Naive thymus-derived CD4-positive, alpha-beta T cell (primary cell): ENCODE data around the gene COMT. TPM values are rescaled to one million over a fixed set of nuclear protein-coding genes. Genes with fewer than 3 reads are reported as not detected.

Experiments
- ATAC-seq: fragments of 150-1000 bp; cut with Tn5 transposase; 2 replicates; pipeline ENCODE4 v1.10.0; 2021; ENCODE audit warnings: mild to moderate bottlenecking, moderate library complexity
- CTCF ChIA-PET: fragments of 350-600 bp; sonication (Branson Sonifier 250); formaldehyde crosslinking; loops from one replicate; lab custom pipeline; 2021; ENCODE audit warnings: antibody characterized with exemption; lab: Charles Lee
- POLR2A ChIA-PET: fragments of 350-600 bp; sonication (Branson Sonifier 250); formaldehyde crosslinking; loops from one replicate; lab custom pipeline; 2021; ENCODE audit warnings: antibody characterized with exemption, inconsistent platforms; lab: Charles Lee
- DNase-seq, 9 donors: peaks; one replicate each; pipeline versions ENCODE4 v3.0.0 to v3.0.0-alpha.2; 2020 to 2022; ENCODE audit warnings: mixed read lengths in 1 of 9
- H3K27ac ChIP-seq: one replicate; pipeline ENCODE4 v1.7.0; 2013; ENCODE audit warnings: mild to moderate bottlenecking, low read depth, low read length, moderate library complexity
- H3K27me3 ChIP-seq, 2 donors: one replicate each; pipeline ENCODE4 v1.7.0; 2013; ENCODE audit warnings: low read length in 2 of 2, mild to moderate bottlenecking in 2 of 2, moderate library complexity in 2 of 2; ENCODE audit not compliant: control insufficient read depth in 2 of 2, insufficient read depth in 2 of 2
- H3K36me3 ChIP-seq, 3 experiments: 1 replicate in 2 of 3; 2 replicates in 1 of 3; pipeline ENCODE4 v1.7.0; 2013; ENCODE audit warnings: low read length in 3 of 3, mild to moderate bottlenecking in 3 of 3, moderate library complexity in 1 of 3; ENCODE audit not compliant: insufficient read depth in 3 of 3, control insufficient read depth in 2 of 3
- H3K4me1 ChIP-seq, 2 donors: one replicate each; pipeline ENCODE4 v1.7.0; 2013; ENCODE audit warnings: low read length in 2 of 2, mild to moderate bottlenecking in 2 of 2, moderate library complexity in 1 of 2; ENCODE audit not compliant: control insufficient read depth in 2 of 2, insufficient read depth in 2 of 2
- H3K4me3 ChIP-seq: 2 replicates; pipeline ENCODE4 v1.7.0; 2013; ENCODE audit warnings: mild to moderate bottlenecking, low read length
- H3K9me3 ChIP-seq, 3 experiments: 1 replicate in 2 of 3; 2 replicates in 1 of 3; pipeline ENCODE4 v1.7.0; 2013; ENCODE audit warnings: low read length in 3 of 3; ENCODE audit not compliant: control insufficient read depth in 2 of 3
- H3K27ac Mint-ChIP-seq, 9 donors: one replicate each; pipeline ENCODE4 v1.8.0; 2020 to 2022; ENCODE audit warnings: mixed read lengths in 9 of 9, mild to moderate bottlenecking in 8 of 9, moderate library complexity in 5 of 9, inconsistent platforms in 2 of 9
- H3K27me3 Mint-ChIP-seq, 5 donors: one replicate each; pipeline ENCODE4 v1.8.0; 2021 to 2022; ENCODE audit warnings: mixed read lengths in 5 of 5, mild to moderate bottlenecking in 1 of 5
- H3K36me3 Mint-ChIP-seq, 5 donors: one replicate each; pipeline ENCODE4 v1.8.0; 2020 to 2022; ENCODE audit warnings: mixed read lengths in 5 of 5, mild to moderate bottlenecking in 3 of 5, inconsistent platforms in 1 of 5
- H3K4me1 Mint-ChIP-seq, 7 donors: one replicate each; pipeline ENCODE4 v1.8.0; 2020 to 2022; ENCODE audit warnings: mixed read lengths in 7 of 7, mild to moderate bottlenecking in 3 of 7, inconsistent platforms in 1 of 7
- H3K4me3 Mint-ChIP-seq, 10 donors: one replicate each; pipeline ENCODE4 v1.8.0; 2020 to 2022; ENCODE audit warnings: mild to moderate bottlenecking in 10 of 10, mixed read lengths in 10 of 10, moderate library complexity in 6 of 10, inconsistent platforms in 2 of 10
- H3K9me3 Mint-ChIP-seq, 11 donors: one replicate each; pipeline ENCODE4 v1.8.0; 2020 to 2022; ENCODE audit warnings: mixed read lengths in 11 of 11, mild to moderate bottlenecking in 4 of 11, inconsistent platforms in 1 of 11, moderate library complexity in 1 of 11
- intact Hi-C, 2 donors: fragments of 100-400 bp; cut with micrococcal nuclease; formaldehyde crosslinking; loops; one replicate each; pipeline ENCODE4 v1.15.1; 2023
- polyA plus RNA-seq, 2 donors: library from polyadenylated mRNA; unstranded; fragments of 300-500 nt; fragmentation: Illumina TruSeq; gene quantifications; one replicate each; pipeline ENCODE4 v1.2.3, GENCODE V29; 2021
- total RNA-seq, 6 experiments: library from RNA in 5 of 6; stranded (reverse) in 5 of 6; gene quantifications; 1 replicate in 5 of 6; 2 replicates in 1 of 6; pipeline ENCODE4 v1.2.3 and lab custom pipeline; 2021 to 2026

The COMT gene
- total and polyA plus RNA-seq, 7 experiments from 2014 or later, result 30.0 to 105 (median 56.0) TPM

DNA sequence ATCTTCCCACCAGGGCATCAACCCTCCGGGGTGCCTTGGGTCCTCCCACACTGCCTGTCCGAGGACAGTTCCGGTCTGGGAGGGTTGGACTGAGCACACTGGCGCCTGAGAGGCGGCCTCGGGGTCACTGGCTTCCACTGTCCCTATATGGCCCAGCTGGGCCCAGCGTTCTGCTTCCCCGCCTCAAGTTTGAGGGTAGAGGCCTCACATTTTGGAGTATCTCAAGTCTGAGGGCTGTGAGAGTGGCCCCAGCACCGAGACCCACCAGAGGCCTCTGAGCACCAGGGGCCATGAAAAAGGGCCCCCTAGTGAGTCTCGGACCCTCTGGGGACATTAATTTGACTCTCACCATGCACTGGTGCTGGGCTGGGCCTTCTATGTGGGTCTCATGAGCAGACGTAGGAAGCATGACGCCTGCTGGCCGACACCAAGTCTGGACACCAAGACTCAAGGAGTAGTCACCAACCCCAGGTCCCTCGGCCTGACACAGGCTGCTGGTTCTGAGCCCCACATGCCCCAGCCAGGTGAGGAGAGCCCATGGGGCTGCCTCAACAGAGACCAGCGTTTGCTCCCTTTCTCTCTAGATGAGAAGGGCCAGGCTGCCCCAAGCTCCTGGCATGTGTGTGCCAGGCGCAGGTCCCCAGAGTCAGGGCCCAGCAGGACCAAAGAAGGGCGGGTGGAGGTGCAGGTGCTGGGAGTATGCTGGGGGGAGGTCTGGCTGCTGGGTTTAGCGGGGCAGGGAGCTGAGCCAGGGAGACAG is 47.6 kb downstream of the COMT start:
- H3K27me3 Mint-ChIP-seq, result peaks cover 0 to 7% (median 0%) of the 10 kb centered on the region in 5 donors
- no peaks in the 10 kb centered on the region for H3K9me3 Mint-ChIP-seq
- Histone ChIP-seq H3K36me3 (no peaks in the 10 kb centered on the region), H3K9me3 (no peaks in the 10 kb centered on the region), H3K27ac (no peak overlapping the region), H3K4me3 (no peak overlapping the region), H3K27me3 (no peaks in the 10 kb centered on the region), H3K4me1 (no peaks in the 10 kb centered on the region)
- no peak overlapping the region for H3K27ac Mint-ChIP-seq
- no peak for DNase-seq
- no peak for ATAC-seq
- ChIA-PET CTCF (no interaction called here), POLR2A (interaction anchor here (1.7 kb wide), 1 partner anchor 26 kb away, joined by 3 read pairs; no protein-coding TSS in a partner anchor)
- intact Hi-C loops, result loop anchor here in 1 of 2 donors (10.0 kb wide), 1 partner anchor 306 kb away; no protein-coding TSS in a partner anchor
- H3K36me3 Mint-ChIP-seq, result no peaks in the 10 kb centered on the region
- H3K4me3 Mint-ChIP-seq, result peak overlapping the region in 1 of 10 donors; percentile 22
- H3K4me1 Mint-ChIP-seq, result peaks cover 0 to 4% (median 2%) of the 10 kb centered on the region in 7 donors

DNA sequence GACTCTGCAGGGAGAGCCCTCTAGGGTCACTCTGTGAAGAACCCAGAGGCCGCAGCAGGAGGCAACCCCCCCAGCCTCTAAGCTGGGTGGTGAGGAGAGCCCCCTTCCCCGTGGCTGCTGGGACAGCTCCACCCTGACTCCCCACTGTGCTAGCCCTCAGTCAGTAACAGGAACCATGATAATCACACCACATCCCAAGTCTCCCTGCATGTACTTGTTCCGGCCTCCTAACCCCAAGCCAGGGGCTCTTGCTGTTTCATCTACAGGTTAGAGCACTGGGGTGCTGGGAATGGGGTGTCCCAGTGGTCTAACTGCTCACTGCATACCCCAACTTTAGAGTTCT is 48.1 kb downstream of the COMT start:
- Mint-ChIP-seq H3K36me3 (no peaks in the 10 kb centered on the region), H3K27ac (peak overlapping the region in 2 of 9 donors; percentile 25 to 49), H3K27me3 (peaks cover 0 to 7% (median 0%) of the 10 kb centered on the region in 5 donors), H3K9me3 (no peaks in the 10 kb centered on the region), H3K4me3 (peak overlapping the region in 3 of 10 donors; percentile 23 to 48 (median 43)), H3K4me1 (peaks cover 0 to 4% (median 2%) of the 10 kb centered on the region in 7 donors)
- DNase-seq, result no peak
- intact Hi-C loops, result loop anchor here in 1 of 2 donors (10.0 kb wide), 1 partner anchor 305 kb away; no protein-coding TSS in a partner anchor
- H3K36me3 ChIP-seq, result no peaks in the 10 kb centered on the region
- ChIA-PET CTCF (no interaction called here), POLR2A (interaction anchor here (1.7 kb wide), 1 partner anchor 26 kb away, joined by 3 read pairs; no protein-coding TSS in a partner anchor)
- H3K4me3 ChIP-seq, result no peak overlapping the region
- H3K27ac ChIP-seq, result no peak overlapping the region
- H3K4me1 ChIP-seq, result no peaks in the 10 kb centered on the region
- no peaks in the 10 kb centered on the region for H3K9me3 ChIP-seq
- H3K27me3 ChIP-seq, result no peaks in the 10 kb centered on the region
- no peak for ATAC-seq

DNA sequence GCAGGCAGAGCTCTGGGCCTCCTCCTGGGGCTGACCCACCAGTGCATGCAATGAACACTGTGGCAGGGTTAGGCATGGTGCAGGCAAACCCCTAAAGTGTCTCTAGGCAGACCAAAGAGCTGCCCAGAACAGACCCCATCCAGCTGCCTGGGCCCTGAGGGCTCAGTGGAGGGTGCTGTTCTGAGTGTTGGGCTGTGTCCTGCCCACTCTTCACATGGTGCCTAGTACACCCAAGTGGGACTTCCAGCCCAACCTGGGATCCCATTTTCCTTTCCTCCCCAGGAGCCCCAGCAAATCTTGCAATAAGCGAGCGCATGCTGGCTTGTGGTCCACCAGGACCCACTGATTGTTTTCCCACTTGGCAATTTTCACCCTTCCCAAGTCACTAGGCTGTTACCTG is 48.6 kb downstream of the COMT start:
- intact Hi-C loops, result no loop called here
- H3K27me3 ChIP-seq, result no peaks in the 10 kb centered on the region
- H3K27ac ChIP-seq, result no peak overlapping the region
- Mint-ChIP-seq H3K36me3 (no peaks in the 10 kb centered on the region), H3K27me3 (peaks cover 0 to 7% (median 0%) of the 10 kb centered on the region in 5 donors), H3K27ac (no peak overlapping the region), H3K4me1 (peaks cover 0 to 4% (median 0%) of the 10 kb centered on the region in 7 donors), H3K4me3 (peak overlapping the region in 1 of 10 donors; percentile 25), H3K9me3 (no peaks in the 10 kb centered on the region)
- ChIA-PET POLR2A (interaction anchor here (1.7 kb wide), 1 partner anchor 25 kb away, joined by 3 read pairs; no protein-coding TSS in a partner anchor), CTCF (no interaction called here)
- DNase-seq, result no peak
- no peaks in the 10 kb centered on the region for H3K4me1 ChIP-seq
- no peak for ATAC-seq
- H3K9me3 ChIP-seq, result no peaks in the 10 kb centered on the region
- no peaks in the 10 kb centered on the region for H3K36me3 ChIP-seq
- H3K4me3 ChIP-seq, result no peak overlapping the region

DNA sequence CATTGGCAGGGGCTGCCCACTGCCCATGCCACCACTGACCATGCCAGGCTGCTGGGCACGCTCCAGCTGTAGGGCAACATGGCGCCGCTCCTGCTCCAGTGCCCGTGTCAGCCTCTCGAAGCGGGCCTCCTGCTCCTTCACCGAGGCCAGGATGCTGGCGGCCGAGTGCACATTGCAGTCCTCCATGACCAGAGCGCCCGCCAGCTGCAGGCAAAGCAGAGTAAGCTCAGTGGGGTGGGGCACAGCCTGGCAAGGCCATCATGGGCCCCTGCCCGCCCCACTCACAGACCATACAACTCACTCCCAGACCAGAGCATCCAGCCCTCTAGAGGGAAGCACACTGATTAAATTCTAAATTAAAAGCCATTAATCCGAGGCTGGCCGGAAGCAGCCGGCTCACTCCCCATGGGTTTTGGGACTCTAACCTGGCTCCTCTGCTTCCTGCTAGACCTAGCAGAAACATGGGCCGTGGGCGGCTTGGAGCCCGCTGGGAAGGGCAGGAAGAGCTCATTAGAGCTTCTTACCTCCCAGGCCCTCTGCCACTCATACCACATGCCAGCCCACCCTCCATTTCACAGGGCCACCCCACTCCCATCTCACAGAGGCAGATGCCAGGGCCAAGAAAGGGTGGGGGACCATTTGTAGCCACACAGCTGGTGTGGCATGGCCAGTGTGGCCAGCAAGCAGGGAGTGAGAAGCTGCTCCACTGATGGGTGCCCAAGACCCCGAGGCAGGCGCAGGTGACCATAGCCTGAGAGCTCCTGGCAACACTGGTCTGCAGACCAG is 49.2 kb downstream of the COMT start:
- no peaks in the 10 kb centered on the region for H3K4me1 ChIP-seq
- Mint-ChIP-seq H3K4me1 (peaks cover 0 to 3% (median 0%) of the 10 kb centered on the region in 7 donors), H3K9me3 (no peaks in the 10 kb centered on the region), H3K27ac (peak overlapping the region in 1 of 9 donors; percentile 77), H3K36me3 (no peaks in the 10 kb centered on the region), H3K27me3 (peaks cover 0 to 5% (median 0%) of the 10 kb centered on the region in 5 donors), H3K4me3 (no peak overlapping the region)
- H3K27me3 ChIP-seq, result no peaks in the 10 kb centered on the region
- no peak overlapping the region for H3K4me3 ChIP-seq
- no peaks in the 10 kb centered on the region for H3K9me3 ChIP-seq
- ChIA-PET POLR2A (interaction anchor here (1.7 kb wide), 1 partner anchor 25 kb away, joined by 3 read pairs; no protein-coding TSS in a partner anchor), CTCF (no interaction called here)
- no peak for DNase-seq
- no peak overlapping the region for H3K27ac ChIP-seq
- ATAC-seq, result no peak
- intact Hi-C loops, result no loop called here
- H3K36me3 ChIP-seq, result no peaks in the 10 kb centered on the region

DNA sequence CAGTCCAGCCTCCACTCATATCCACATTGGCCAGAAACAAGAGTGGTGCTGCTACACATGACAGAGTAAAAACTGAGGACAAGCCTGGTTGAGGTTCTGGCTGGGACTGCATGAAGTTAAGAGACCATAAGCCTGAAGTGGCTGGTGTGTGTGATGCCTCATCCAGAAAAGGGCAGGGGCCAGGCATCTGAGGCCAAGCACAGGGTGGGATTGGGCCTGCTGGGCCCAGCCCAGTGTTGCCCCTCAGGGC is 49.7 kb downstream of the COMT start:
- Mint-ChIP-seq H3K27ac (peak overlapping the region in 1 of 9 donors; percentile 77), H3K27me3 (peaks cover 0 to 5% (median 0%) of the 10 kb centered on the region in 5 donors), H3K36me3 (no peaks in the 10 kb centered on the region), H3K4me3 (no peak overlapping the region), H3K4me1 (peaks cover 0 to 3% (median 0%) of the 10 kb centered on the region in 7 donors), H3K9me3 (no peaks in the 10 kb centered on the region)
- ATAC-seq (no peak), DNase-seq (no peak)
- Histone ChIP-seq H3K4me3 (no peak overlapping the region), H3K27me3 (no peaks in the 10 kb centered on the region), H3K36me3 (no peaks in the 10 kb centered on the region), H3K27ac (no peak overlapping the region), H3K4me1 (no peaks in the 10 kb centered on the region), H3K9me3 (no peaks in the 10 kb centered on the region)
- intact Hi-C loops, result no loop called here
- CTCF ChIA-PET, result no interaction called here
- POLR2A ChIA-PET, result no interaction called here

DNA sequence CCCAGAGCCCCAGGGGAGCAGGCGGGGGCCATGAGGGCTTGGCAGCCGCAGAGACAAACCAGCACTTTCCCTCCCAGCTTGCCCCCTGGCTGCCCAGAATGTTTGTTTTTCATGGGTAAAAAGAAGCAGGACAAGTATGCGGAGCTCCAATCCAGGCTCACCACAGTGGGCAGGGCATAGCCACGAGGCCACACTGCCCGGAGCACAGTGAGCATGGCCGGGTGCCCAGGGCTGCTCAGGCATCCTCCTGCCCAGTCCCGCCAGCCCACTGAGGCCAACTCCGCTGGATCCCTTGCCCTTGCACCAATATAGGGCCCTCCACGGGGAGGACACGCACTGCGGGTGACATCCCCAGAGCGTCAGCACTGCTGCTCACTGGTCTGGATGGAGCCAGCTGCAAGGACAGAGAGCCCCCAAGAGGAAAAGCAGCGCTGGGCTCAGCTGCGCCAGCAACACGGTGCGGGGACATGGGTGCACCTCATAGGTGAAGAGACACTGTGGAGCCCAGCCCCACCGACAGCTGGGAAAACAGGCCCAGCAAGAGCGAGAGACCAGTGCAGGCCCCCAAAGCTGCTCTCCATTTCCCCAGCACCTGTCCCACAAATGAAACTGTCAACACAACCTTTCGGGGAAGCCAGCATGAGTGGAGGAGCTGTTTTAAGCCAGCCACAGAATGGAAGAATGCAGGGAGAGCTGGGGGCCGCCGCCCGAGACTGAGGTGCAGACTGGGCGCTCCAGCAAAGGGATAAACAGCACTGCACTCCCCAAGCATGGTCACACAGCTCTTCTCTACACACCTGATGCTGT is 50.3 kb downstream of the COMT start:
- ChIA-PET POLR2A (no interaction called here), CTCF (no interaction called here)
- H3K9me3 Mint-ChIP-seq, result no peaks in the 10 kb centered on the region
- H3K4me1 Mint-ChIP-seq, result peaks cover 0 to 3% (median 0%) of the 10 kb centered on the region in 7 donors
- H3K36me3 Mint-ChIP-seq, result no peaks in the 10 kb centered on the region
- Histone ChIP-seq H3K27ac (no peak overlapping the region), H3K27me3 (no peaks in the 10 kb centered on the region), H3K36me3 (no peaks in the 10 kb centered on the region), H3K9me3 (no peaks in the 10 kb centered on the region), H3K4me3 (no peak overlapping the region), H3K4me1 (no peaks in the 10 kb centered on the region)
- intact Hi-C loops, result no loop called here
- no peak for ATAC-seq
- no peak overlapping the region for H3K27ac Mint-ChIP-seq
- no peak for DNase-seq
- H3K4me3 Mint-ChIP-seq, result no peak overlapping the region
- peaks cover 0 to 5% (median 0%) of the 10 kb centered on the region in 5 donors for H3K27me3 Mint-ChIP-seq
